GM23338 (cell line): ENCODE data around the gene UST. TPM values are rescaled to one million over a fixed set of nuclear protein-coding genes. Genes with fewer than 3 reads are reported as not detected.

Source experiments
- ATAC-seq: fragments of 200-7000 bp; cut with Tn5 transposase; 3 replicates; pipeline ENCODE4 v1.9.1; 2020
- DNase-seq: peaks from one replicate; pipeline ENCODE4 v3.0.0-alpha.2; 2015; ENCODE audit warnings: low spot score
- H2AFZ ChIP-seq: fragments of 200-600 bp; sonication (generic); 2 replicates; pipeline ENCODE4 v1.8.0; 2016; ENCODE audit warnings: antibody characterized with exemption, mild to moderate bottlenecking, moderate library complexity
- H3F3A ChIP-seq: fragments of 200-600 bp; sonication (generic); replicated peaks from 2 replicates; pipeline ENCODE4 v1.8.0; 2017; ENCODE audit warnings: antibody characterized with exemption, mixed run types, low read depth
- H3K27ac ChIP-seq: fragments of 200-600 bp; sonication (generic); 2 replicates; pipeline ENCODE4 v1.6.1; 2016; ENCODE audit warnings: low read depth
- H3K27me3 ChIP-seq: fragments of 200-600 bp; sonication (generic); 2 replicates; pipeline ENCODE4 v1.8.0; 2016; ENCODE audit warnings: mild to moderate bottlenecking, mixed run types, moderate library complexity; ENCODE audit not compliant: insufficient read depth
- H3K36me3 ChIP-seq: fragments of 200-600 bp; sonication (generic); 2 replicates; pipeline ENCODE4 v1.8.0; 2016; ENCODE audit warnings: mild to moderate bottlenecking; ENCODE audit not compliant: insufficient read depth
- H3K4me1 ChIP-seq: fragments of 200-600 bp; sonication (generic); 2 replicates; pipeline ENCODE4 v1.8.0; 2016; ENCODE audit warnings: mild to moderate bottlenecking, moderate library complexity; ENCODE audit not compliant: insufficient read depth
- H3K4me2 ChIP-seq: fragments of 200-600 bp; sonication (generic); 2 replicates; pipeline ENCODE4 v1.7.1; 2017; ENCODE audit warnings: mixed run types
- H3K4me3 ChIP-seq: fragments of 200-600 bp; sonication (generic); 2 replicates; pipeline ENCODE4 v1.6.1; 2016; ENCODE audit warnings: mixed run types
- H3K79me2 ChIP-seq: fragments of 200-600 bp; sonication (generic); replicated peaks from 2 replicates; pipeline ENCODE4 v1.8.0; 2017; ENCODE audit warnings: mild to moderate bottlenecking; ENCODE audit not compliant: insufficient read depth
- H3K9me2 ChIP-seq: fragments of 200-600 bp; sonication (generic); 2 replicates; pipeline ENCODE4 v1.8.0; 2017; ENCODE audit not compliant: insufficient read depth
- H4K20me1 ChIP-seq: fragments of 200-600 bp; sonication (generic); replicated peaks from 2 replicates; pipeline ENCODE4 v1.8.0; 2017; ENCODE audit warnings: mild to moderate bottlenecking; ENCODE audit not compliant: insufficient read depth
- H3K27ac Mint-ChIP-seq: 2 replicates; pipeline ENCODE4 v1.8.0; 2020; ENCODE audit warnings: inconsistent platforms, mild to moderate bottlenecking, moderate library complexity, mixed read lengths
- H3K27me3 Mint-ChIP-seq: 3 replicates; pipeline ENCODE4 v1.8.0; 2022; ENCODE audit warnings: low read depth, mild to moderate bottlenecking, moderate library complexity, mixed read lengths, inconsistent platforms; ENCODE audit not compliant: insufficient read depth, poor library complexity
- H3K36me3 Mint-ChIP-seq: 3 replicates; pipeline ENCODE4 v1.8.0; 2021; ENCODE audit warnings: low read depth, mild to moderate bottlenecking, inconsistent platforms, moderate library complexity, mixed read lengths
- H3K4me1 Mint-ChIP-seq: 3 replicates; pipeline ENCODE4 v1.8.0; 2020; ENCODE audit warnings: mild to moderate bottlenecking, inconsistent platforms, mixed read lengths
- H3K4me3 Mint-ChIP-seq: 3 replicates; pipeline ENCODE4 v1.8.0; 2021; ENCODE audit warnings: moderate library complexity, mild to moderate bottlenecking, inconsistent platforms, mixed read lengths
- H3K9me3 Mint-ChIP-seq: 3 replicates; pipeline ENCODE4 v1.8.0; 2020; ENCODE audit warnings: moderate library complexity, mild to moderate bottlenecking, inconsistent platforms, mixed read lengths
- CREB1 ChIP-seq: fragments of 250-450 bp; sonication (Bioruptor Pico); IDR thresholded peaks from 2 replicates; pipeline ENCODE4 v1.5.0; 2020; ENCODE audit warnings: low read depth, mild to moderate bottlenecking, moderate library complexity
- CTCF ChIP-seq, 2 experiments: fragments of 200-600 bp in 1 of 2; sonication (generic) in 1 of 2; conservative IDR thresholded peaks; 2 replicates each; pipeline versions ENCODE4 v1.5.1 to v1.6.1; 2016 to 2017; ENCODE audit warnings: antibody characterized with exemption in 2 of 2, low read depth in 2 of 2, mild to moderate bottlenecking in 2 of 2, moderate library complexity in 1 of 2
- ETS1 ChIP-seq: IDR thresholded peaks from 2 replicates; pipeline ENCODE4 v1.6.1; 2016; ENCODE audit warnings: antibody characterized with exemption
- EZH2 ChIP-seq: fragments of 200-600 bp; sonication (generic); IDR thresholded peaks from one replicate; pipeline ENCODE4 v1.8.0; 2017; ENCODE audit warnings: antibody characterized with exemption, mild to moderate bottlenecking, low read depth; ENCODE audit not compliant: unreplicated experiment
- EZH2phosphoT487 ChIP-seq: fragments of 200-600 bp; sonication (generic); IDR thresholded peaks from one replicate; pipeline ENCODE4 v1.8.1; 2018; ENCODE audit warnings: antibody characterized with exemption; ENCODE audit not compliant: unreplicated experiment
- JUNB ChIP-seq: IDR thresholded peaks from one replicate; pipeline ENCODE4 v1.6.1; 2016; ENCODE audit warnings: antibody characterized with exemption; ENCODE audit not compliant: unreplicated experiment
- NANOG ChIP-seq: IDR thresholded peaks from 2 replicates; pipeline ENCODE4 v1.6.1; 2016; ENCODE audit warnings: antibody characterized with exemption, borderline replicate concordance
- POLR2AphosphoS5 ChIP-seq: IDR thresholded peaks from 2 replicates; pipeline ENCODE4 v1.6.1; 2016; ENCODE audit warnings: antibody characterized with exemption, low read depth
- REST ChIP-seq: IDR thresholded peaks from one replicate; pipeline ENCODE4 v1.6.1; 2018; ENCODE audit warnings: antibody characterized with exemption; ENCODE audit not compliant: unreplicated experiment
- STAT1 ChIP-seq: IDR thresholded peaks from one replicate; pipeline ENCODE4 v1.6.1; 2016; ENCODE audit warnings: antibody characterized with exemption; ENCODE audit not compliant: unreplicated experiment
- ZNF114 ChIP-seq: fragments of 250-450 bp; sonication (Bioruptor Pico); IDR thresholded peaks from 2 replicates; pipeline ENCODE4 v1.5.0; 2020; ENCODE audit warnings: mild to moderate bottlenecking, moderate library complexity
- ZNF331 ChIP-seq: fragments of 250-450 bp; sonication (Bioruptor Pico); IDR thresholded peaks from 2 replicates; pipeline ENCODE4 v1.5.0; 2020; ENCODE audit warnings: low read depth, mild to moderate bottlenecking, moderate library complexity
- ZNF462 ChIP-seq: fragments of 250-450 bp; sonication (Bioruptor Pico); IDR thresholded peaks from 2 replicates; pipeline ENCODE4 v1.5.0; 2020; ENCODE audit warnings: mild to moderate bottlenecking, moderate library complexity
- polyA plus RNA-seq: library from polyadenylated mRNA; unstranded; fragments of >200 nt; fragmentation: Nextera tagmentation; extraction: Ambion mirVana; gene quantifications from 2 replicates; pipeline ENCODE4 v1.2.1, GENCODE V29; 2016
- total RNA-seq: library from RNA; depleted of rRNA; stranded (reverse); fragments of >200 nt; shearing (Covaris generic); gene quantifications from 2 replicates; pipeline ENCODE4 v1.2.3, GENCODE V29; 2014

The UST gene
- total and polyA plus RNA-seq, 2 experiments from 2014 or later, result 12.6 to 33.0 TPM

GRCh38 chr6:149102324-149102723 lies 355.5 kb downstream of the UST start:
- Histone ChIP-seq H4K20me1 (no peaks in the 10 kb centered on the region), H3K36me3 (no peaks in the 10 kb centered on the region), H3K79me2 (no peaks in the 10 kb centered on the region), H3K4me1 (no peaks in the 10 kb centered on the region), H3K27me3 (no peaks in the 10 kb centered on the region), H3K9me2 (no peaks in the 10 kb centered on the region), H3F3A (no peaks in the 10 kb centered on the region), H3K4me3 (no peak overlapping the region), H3K4me2 (no peak overlapping the region), H2AFZ (no peak overlapping the region), H3K27ac (no peak overlapping the region)
- H3K27ac Mint-ChIP-seq, result no peak overlapping the region
- ATAC-seq (no peak), DNase-seq (no peak)
- H3K9me3 Mint-ChIP-seq, result peaks cover 17% of the 10 kb centered on the region
- TF ChIP-seq EZH2phosphoT487 (no peak), STAT1 (no peak), JUNB (no peak), EZH2 (no peak), POLR2AphosphoS5 (no peak), NANOG (no peak), ZNF331 (CRISPR knock-in tag) (no peak), ETS1 (no peak), REST (no peak), ZNF462 (CRISPR knock-in tag) (no peak), CREB1 (CRISPR knock-in tag) (no peak), CTCF (conservative IDR thresholded peaks at IDR 0.05; ENCODE audit: low read depth in 2 of 2) (no peak), ZNF114 (no peak)
- no peaks in the 10 kb centered on the region for H3K4me1 Mint-ChIP-seq
- H3K36me3 Mint-ChIP-seq, result no peaks in the 10 kb centered on the region
- H3K27me3 Mint-ChIP-seq, result peaks cover 1% of the 10 kb centered on the region
- H3K4me3 Mint-ChIP-seq, result no peak overlapping the region
